Breast epithelium (tissue), 4 donors: ENCODE data around the gene KRTAP4-16. TPM values are rescaled to one million over a fixed set of nuclear protein-coding genes. Genes with fewer than 3 reads are reported as not detected.
"Not testable (repeated sequence)": the region's sequence is repeated elsewhere in the genome, so short reads cannot be mapped to it uniquely, and the experiment has no call there.

Experiments
- DNase-seq, 2 donors: peaks; one replicate each; pipeline ENCODE4 v3.0.0-alpha.2; 2019; ENCODE audit warnings: low spot score in 2 of 2
- H3K27ac ChIP-seq, 2 donors: fragments of 200-600 bp; sonication (generic) in 1 of 2; one replicate each; pipeline ENCODE4 v1.5.1; 2016 to 2019; ENCODE audit warnings: mild to moderate bottlenecking in 1 of 2
- H3K27me3 ChIP-seq, 2 donors: fragments of 200-600 bp; sonication (generic) in 1 of 2; one replicate each; pipeline versions ENCODE4 v1.5.1 to v1.6.0; 2017 to 2019; ENCODE audit warnings: control low read depth in 1 of 2, mild to moderate bottlenecking in 1 of 2
- H3K36me3 ChIP-seq: fragments of 200-600 bp; one replicate; pipeline ENCODE4 v1.5.1; 2019
- H3K4me1 ChIP-seq, 2 donors: fragments of 200-600 bp; sonication (generic); one replicate each; pipeline ENCODE4 v1.5.1; 2016 to 2019; ENCODE audit warnings: control low read depth in 1 of 2
- H3K4me3 ChIP-seq, 3 donors: fragments of 200-600 bp; sonication (generic); 1 replicate in 2 of 3; 2 replicates in 1 of 3; pipeline ENCODE4 v1.5.1; 2016 to 2019; ENCODE audit warnings: mild to moderate bottlenecking in 3 of 3, moderate library complexity in 2 of 3
- H3K9me3 ChIP-seq, 2 donors: fragments of 200-600 bp; sonication (generic) in 1 of 2; one replicate each; pipeline ENCODE4 v1.5.1; 2016 to 2019; ENCODE audit warnings: control low read depth in 1 of 2
- POLR2A ChIP-seq: fragments of 450-650 bp; IDR thresholded peaks from one replicate; pipeline ENCODE4 v1.6.1; 2016; ENCODE audit warnings: antibody characterized with exemption, mild to moderate bottlenecking, moderate library complexity
- POLR2AphosphoS5 ChIP-seq, 3 donors: sonication (generic); formaldehyde crosslinking; IDR thresholded peaks; one replicate each; pipeline ENCODE4 v1.6.1; 2017; ENCODE audit warnings: antibody characterized with exemption in 3 of 3
- intact Hi-C: fragments of 100-400 bp; cut with DNase I; formaldehyde crosslinking; loops from one replicate; pipeline ENCODE4 v1.15.1; 2023; ENCODE audit warnings: low total_unique reads
- total RNA-seq, 3 donors: library from RNA; depleted of rRNA; stranded (reverse); fragments of >200 nt; gene quantifications; one replicate each; pipeline ENCODE4 v1.1.0, GENCODE V29; 2016
- TF ChIP-seq, protein P1 (sequence below), 3 donors: fragments of 450-650 bp; IDR thresholded peaks; one replicate each; pipeline ENCODE4 v1.5.1; 2016 to 2017; ENCODE audit warnings: antibody characterized with exemption in 3 of 3, mild to moderate bottlenecking in 3 of 3, moderate library complexity in 3 of 3

KRTAP4-16 gene
- total RNA-seq: not detected

DNA sequence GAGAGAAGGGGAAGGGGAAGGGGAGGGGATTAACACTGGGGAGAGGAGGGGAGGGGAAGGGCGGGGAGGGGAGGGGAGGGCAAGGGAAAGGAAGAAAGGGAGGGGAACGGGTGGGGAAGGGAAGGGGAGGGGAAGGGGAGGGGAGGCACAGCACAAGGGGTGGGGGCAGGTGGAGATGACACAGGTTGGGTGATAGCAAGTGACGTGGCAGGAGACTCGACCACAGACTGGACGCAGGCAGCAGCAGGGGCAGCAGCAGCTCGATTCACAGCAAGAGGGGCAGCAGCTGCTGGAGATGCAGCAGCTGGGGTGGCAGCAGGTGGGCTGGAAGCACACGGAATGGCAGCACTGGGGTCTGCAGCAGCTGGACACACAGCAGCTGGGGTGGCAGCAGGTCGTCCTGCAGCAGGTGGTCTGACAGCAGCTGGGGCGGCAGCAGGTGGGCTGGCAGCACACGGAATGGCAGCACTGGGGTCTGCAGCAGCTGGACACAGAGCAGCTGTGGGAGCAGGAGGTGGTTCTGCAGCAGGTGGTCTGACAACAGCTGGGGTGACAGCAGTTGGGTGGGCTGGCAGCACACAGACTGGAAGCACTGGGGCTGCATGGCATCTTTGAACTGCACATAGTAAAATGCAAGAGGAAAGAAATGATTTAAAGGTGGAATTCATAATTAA, at the start of gene KRTAP4-16:
TSS of gene KRTAP4-16 (minus strand) at position 624 of the 674 bp plus-strand sequence. CDS start at position 624, 0 bp downstream.
- DNase-seq: no peak
- Histone ChIP-seq H3K27ac (no peak within 1 kb of the TSS), H3K27me3 (no peaks in the 10 kb centered on the region), H3K4me1 (no peaks in the 10 kb centered on the region), H3K36me3 (no peaks in the 10 kb centered on the region), H3K9me3 (no peaks in the 10 kb centered on the region), H3K4me3 (no peak within 1 kb of the TSS)
- TF ChIP-seq POLR2A (no peak), POLR2AphosphoS5 (IDR thresholded peaks at IDR 0.05) (no peak)
- TF ChIP-seq, protein P1, sequence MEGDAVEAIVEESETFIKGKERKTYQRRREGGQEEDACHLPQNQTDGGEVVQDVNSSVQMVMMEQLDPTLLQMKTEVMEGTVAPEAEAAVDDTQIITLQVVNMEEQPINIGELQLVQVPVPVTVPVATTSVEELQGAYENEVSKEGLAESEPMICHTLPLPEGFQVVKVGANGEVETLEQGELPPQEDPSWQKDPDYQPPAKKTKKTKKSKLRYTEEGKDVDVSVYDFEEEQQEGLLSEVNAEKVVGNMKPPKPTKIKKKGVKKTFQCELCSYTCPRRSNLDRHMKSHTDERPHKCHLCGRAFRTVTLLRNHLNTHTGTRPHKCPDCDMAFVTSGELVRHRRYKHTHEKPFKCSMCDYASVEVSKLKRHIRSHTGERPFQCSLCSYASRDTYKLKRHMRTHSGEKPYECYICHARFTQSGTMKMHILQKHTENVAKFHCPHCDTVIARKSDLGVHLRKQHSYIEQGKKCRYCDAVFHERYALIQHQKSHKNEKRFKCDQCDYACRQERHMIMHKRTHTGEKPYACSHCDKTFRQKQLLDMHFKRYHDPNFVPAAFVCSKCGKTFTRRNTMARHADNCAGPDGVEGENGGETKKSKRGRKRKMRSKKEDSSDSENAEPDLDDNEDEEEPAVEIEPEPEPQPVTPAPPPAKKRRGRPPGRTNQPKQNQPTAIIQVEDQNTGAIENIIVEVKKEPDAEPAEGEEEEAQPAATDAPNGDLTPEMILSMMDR (IDR thresholded peaks at IDR 0.05): no peak
- intact Hi-C loops: loop anchor here (5.0 kb wide), 1 partner anchor 119 kb away; the partner anchor contains the start of gene KRT40

DNA sequence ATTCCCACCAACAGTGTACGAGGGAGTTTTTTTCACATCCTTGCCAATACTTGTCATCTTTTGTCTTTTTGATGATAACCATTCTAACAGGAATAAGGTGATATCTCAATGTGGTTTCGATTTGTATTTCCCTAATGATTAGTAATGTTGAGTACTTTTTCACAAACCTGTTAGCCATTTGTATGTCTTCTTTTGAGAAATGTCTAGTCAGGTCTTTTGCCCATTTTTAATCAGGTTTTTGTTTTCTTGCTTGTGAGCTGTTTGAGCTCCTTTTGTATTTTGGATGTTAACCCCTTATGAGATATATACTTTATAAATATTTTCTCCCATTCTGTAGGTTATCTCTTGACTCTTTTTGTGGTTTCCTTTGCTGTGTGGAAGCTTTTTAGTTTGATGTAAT, 49.5 kb upstream of the KRTAP4-16 start:
- Histone ChIP-seq H3K4me3 (no peak overlapping the region), H3K36me3 (no peaks in the 10 kb centered on the region), H3K4me1 (no peaks in the 10 kb centered on the region), H3K9me3 (no peaks in the 10 kb centered on the region), H3K27me3 (no peaks in the 10 kb centered on the region), H3K27ac (no peak overlapping the region)
- TF ChIP-seq POLR2AphosphoS5 (IDR thresholded peaks at IDR 0.05) (no peak), POLR2A (no peak)
- TF ChIP-seq, protein P1 (IDR thresholded peaks at IDR 0.05): no peak
- intact Hi-C loops: no loop called here
- DNase-seq: no peak

DNA sequence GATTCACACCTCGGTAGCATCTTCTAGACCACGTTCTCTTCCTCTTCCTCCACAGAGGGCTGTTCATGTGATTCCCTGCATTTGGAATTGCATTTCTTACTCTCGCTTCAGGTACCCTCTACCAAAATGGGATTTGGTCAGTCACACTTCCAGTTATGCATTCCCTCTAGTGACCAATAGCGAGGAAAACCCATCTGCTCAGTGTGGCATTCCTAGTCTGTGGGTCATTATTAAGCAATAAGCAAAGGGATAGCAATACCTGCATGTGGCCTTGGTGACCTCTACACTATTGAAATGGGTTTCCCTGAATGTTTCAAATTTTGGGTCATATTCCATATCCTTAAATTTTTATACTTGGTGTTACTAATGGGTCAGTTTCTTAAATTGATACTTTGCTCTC, 48.0 kb upstream of the KRTAP4-16 start:
- no peaks in the 10 kb centered on the region for H3K27me3 ChIP-seq
- H3K27ac ChIP-seq: no peak overlapping the region
- H3K36me3 ChIP-seq: no peaks in the 10 kb centered on the region
- no peak for DNase-seq
- H3K4me1 ChIP-seq: no peaks in the 10 kb centered on the region
- intact Hi-C loops: no loop called here
- no peaks in the 10 kb centered on the region for H3K9me3 ChIP-seq
- TF ChIP-seq, protein P1 (IDR thresholded peaks at IDR 0.05): no peak
- TF ChIP-seq POLR2A (no peak), POLR2AphosphoS5 (IDR thresholded peaks at IDR 0.05) (no peak)
- H3K4me3 ChIP-seq: no peak overlapping the region

DNA sequence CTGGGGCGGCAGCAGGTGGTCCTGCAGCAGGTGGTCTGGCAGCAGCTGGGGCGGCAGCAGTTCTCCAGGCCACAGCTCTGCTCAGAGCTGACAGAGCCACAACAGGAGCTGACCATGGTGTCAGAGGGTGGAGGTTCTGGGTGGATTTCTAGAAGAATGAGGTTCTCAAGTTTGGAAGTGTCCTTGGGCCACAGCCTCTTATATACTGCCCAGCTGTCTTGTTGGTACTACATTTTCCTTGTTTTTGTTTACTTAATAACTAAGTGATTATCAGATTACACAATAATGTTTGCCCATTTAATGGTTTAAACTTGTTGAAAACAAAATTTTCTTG, 47.6 kb upstream of the KRTAP4-16 start, which contains the start of gene KRTAP4-5:
TSS of gene KRTAP4-5 (minus strand) at position 174 of the 334 bp plus-strand sequence. CDS start at position 116, 58 bp downstream.
- Histone ChIP-seq H3K4me3 (no peak within 1 kb of the TSS), H3K9me3 (no peaks in the 10 kb centered on the region), H3K27me3 (no peaks in the 10 kb centered on the region), H3K27ac (no peak within 1 kb of the TSS), H3K4me1 (no peaks in the 10 kb centered on the region), H3K36me3 (no peaks in the 10 kb centered on the region)
- DNase-seq: no peak
- intact Hi-C loops: no loop called here
- TF ChIP-seq POLR2AphosphoS5 (IDR thresholded peaks at IDR 0.05): no peak
- TF ChIP-seq, protein P1 (IDR thresholded peaks at IDR 0.05): no peak
- no peak for TF ChIP-seq POLR2A

DNA sequence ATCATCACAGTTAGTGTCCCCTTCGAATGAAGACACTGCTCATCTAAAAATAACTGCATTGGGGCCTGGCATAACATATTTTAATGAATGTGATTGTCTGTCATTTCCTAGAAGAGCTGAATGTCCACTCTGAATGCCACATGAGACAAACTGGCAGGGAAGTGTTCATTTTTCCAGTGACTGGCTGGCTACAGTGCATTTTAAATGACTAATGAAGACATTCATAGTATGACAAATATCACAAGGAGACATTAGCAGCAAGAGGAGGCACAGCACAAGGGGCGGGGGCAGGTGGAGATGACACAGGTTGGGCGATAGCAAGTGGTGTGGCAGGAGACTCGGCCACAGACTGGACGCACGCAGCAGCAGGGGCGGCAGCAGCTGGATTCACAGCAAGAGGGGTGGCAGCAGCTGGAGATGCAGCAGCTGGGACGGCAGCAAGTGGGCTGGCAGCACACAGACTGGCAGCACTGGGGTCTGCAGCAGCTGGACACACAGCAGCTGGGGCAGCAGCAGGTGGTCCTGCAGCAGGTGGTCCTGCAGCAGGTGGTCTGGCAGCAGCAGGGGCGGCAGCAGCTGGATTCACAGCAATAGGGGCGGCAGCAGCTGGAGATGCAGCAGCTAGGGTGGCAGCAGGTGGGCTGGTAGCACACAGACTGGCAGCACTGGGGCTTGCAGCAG, 47.1 kb upstream of the KRTAP4-16 start:
- intact Hi-C loops: not testable (repeated sequence)

More for the DNA sequence above, 47.1 kb upstream of the KRTAP4-16 start:
- H3K27ac ChIP-seq, H3K4me3 ChIP-seq, H3K27me3 ChIP-seq, DNase-seq, H3K9me3 ChIP-seq, H3K4me1 ChIP-seq, H3K36me3 ChIP-seq: not testable (repeated sequence)
